Kidney (tissue), 14 donors: ENCODE measurements around the gene DCAKD. TPM values are rescaled to one million over a fixed set of nuclear protein-coding genes. Genes with fewer than 3 reads are reported as not detected.
A peak's percentile ranks its signal among the peaks of the same experiment; 100 is the strongest.
"Not testable (repeated sequence)": the region's sequence is repeated elsewhere in the genome, so short reads cannot be mapped to it uniquely, and the experiment has no call there.

Source experiments
- DNase-seq, 5 donors: peaks; one replicate each; pipeline ENCODE4 v3.0.0-alpha.2; 2013 to 2020
- FAIRE-seq: peaks from 2 replicates; lab custom pipeline; 2012; peaks lifted over from hg19 to GRCh38; lab: Jason Lieb, UNC
- H3K27ac ChIP-seq, 2 donors: one replicate each; pipeline ENCODE4 v1.7.0; 2013; ENCODE audit warnings: low read depth in 2 of 2, low read length in 2 of 2, inconsistent platforms in 1 of 2
- H3K27me3 ChIP-seq: one replicate; pipeline ENCODE4 v1.7.1; 2013; ENCODE audit warnings: low read length, inconsistent platforms; ENCODE audit not compliant: control insufficient read depth, insufficient read depth
- H3K36me3 ChIP-seq, 3 donors: one replicate each; pipeline versions ENCODE4 v1.7.0 to v1.7.1; 2013; ENCODE audit warnings: low read length in 3 of 3, control low read depth in 1 of 3, inconsistent platforms in 1 of 3; ENCODE audit not compliant: insufficient read depth in 3 of 3, control insufficient read depth in 2 of 3
- H3K4me1 ChIP-seq, 3 donors: one replicate each; pipeline versions ENCODE4 v1.7.0 to v1.7.1; 2013; ENCODE audit warnings: low read length in 3 of 3, inconsistent platforms in 1 of 3, low read depth in 1 of 3; ENCODE audit not compliant: control insufficient read depth in 2 of 3, insufficient read depth in 2 of 3
- H3K4me3 ChIP-seq, 3 donors: one replicate each; pipeline versions ENCODE4 v1.7.0 to v1.8.1; 2013; ENCODE audit warnings: low read length in 3 of 3, control low read depth in 1 of 3, inconsistent platforms in 1 of 3
- H3K9ac ChIP-seq, 3 donors: one replicate each; pipeline versions ENCODE4 v1.7.0 to v1.7.1; 2013; ENCODE audit warnings: low read length in 3 of 3, control low read depth in 1 of 3, inconsistent platforms in 1 of 3
- H3K9me3 ChIP-seq, 3 donors: one replicate each; pipeline versions ENCODE4 v1.7.0 to v1.7.1; 2013; ENCODE audit warnings: low read length in 3 of 3, control low read depth in 1 of 3, inconsistent platforms in 1 of 3; ENCODE audit not compliant: control insufficient read depth in 2 of 3, insufficient read depth in 1 of 3
- CTCF ChIP-seq: IDR thresholded peaks from 3 replicates; pipeline ENCODE4 v1.5.1; 2012; ENCODE audit warnings: mild to moderate bottlenecking, moderate library complexity, borderline replicate concordance; ENCODE audit not compliant: insufficient read depth; ENCODE audit errors: extremely low read depth
- intact Hi-C: fragments of 100-400 bp; cut with DNase I; formaldehyde crosslinking; loops from one replicate; pipeline ENCODE4 v1.11.1; 2022
- polyA plus RNA-seq: library from polyadenylated mRNA; stranded (reverse); fragments of 350-450 nt; fragmentation: Illumina TruSeq; extraction: RNeasy Lipid Tissue Mini Kit (QIAGEN cat#74804); gene quantifications from one replicate; pipeline ENCODE4 v1.2.3, GENCODE V29; 2014; ENCODE audit warnings: low read depth, low replicate concordance; ENCODE audit not compliant: insufficient read depth
- total RNA-seq: library from RNA; stranded (reverse); fragmentation: NEBNext Ultra II Directional; extraction: Animal tissue kit (Norgen Biotek cat#: 25700); gene quantifications from one replicate; pipeline ENCODE4 v1.2.1, GENCODE V29; 2021
- donor health status: control.
- donor health status: control.
- donor health status: control.
- donor health status: control.
- donor health status: control.
- donor health status: DM: yes; HTN: yes; CAD: no.
- donor health status: Normal renal cell carcinoma (clear cell type).

Gene DCAKD
- total and polyA plus RNA-seq, 2 donors from 2014 or later = 27.5 to 34.9 TPM

DNA sequence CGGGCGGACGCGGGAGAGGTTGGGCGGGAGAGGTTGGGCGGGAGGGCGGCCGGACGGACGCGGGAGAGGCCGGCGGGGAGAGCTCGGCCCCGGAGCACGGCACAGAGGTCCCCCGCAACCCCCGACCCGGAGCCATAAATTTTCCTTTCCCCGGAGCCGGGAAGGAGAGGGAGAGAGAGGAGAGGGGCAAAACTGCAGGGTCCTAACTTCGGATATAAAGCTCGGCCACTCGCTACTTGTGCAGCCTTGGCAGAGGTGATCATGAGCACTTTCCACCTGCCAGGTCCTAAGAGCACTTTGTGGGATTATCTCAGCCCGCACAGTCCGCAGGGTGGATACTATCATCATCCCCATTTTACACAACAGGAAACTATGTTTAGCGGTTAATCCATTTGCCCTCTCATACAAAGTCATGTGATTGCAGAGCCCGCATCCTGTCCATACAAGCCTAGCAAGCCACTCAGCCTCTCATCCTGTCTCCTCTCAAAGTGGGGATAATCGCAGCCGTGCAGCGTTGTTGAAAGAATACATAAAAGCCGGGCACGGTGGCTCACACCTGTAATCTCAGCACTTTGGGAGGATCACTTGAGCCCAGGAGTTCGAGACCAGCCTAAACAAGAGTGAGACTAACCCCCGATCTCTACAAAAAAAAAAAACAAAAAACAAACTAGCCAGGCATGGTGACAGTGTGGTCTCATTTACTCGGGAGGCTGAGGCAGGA lies 780 bp upstream of the DCAKD start:
- FAIRE-seq (no peak), DNase-seq (peak; percentile 43 to 88 (median 52))
- H3K4me1 ChIP-seq = peaks cover 0 to 6% (median 0%) of the 10 kb centered on the region in 3 donors
- H3K27me3 ChIP-seq = no peaks in the 10 kb centered on the region
- TF ChIP-seq CTCF = no peak
- no peaks in the 10 kb centered on the region for H3K36me3 ChIP-seq
- peak overlapping the region; percentile 68 to 78 (median 69) for H3K4me3 ChIP-seq
- intact Hi-C loops = no loop called here
- H3K27ac ChIP-seq = peak overlapping the region; percentile 26 to 79
- H3K9me3 ChIP-seq = no peaks in the 10 kb centered on the region
- H3K9ac ChIP-seq = peak overlapping the region; percentile 50 to 59 (median 58)

GRCh38 chr17:45051720-45052051 lies 254 bp upstream of the DCAKD start:
- H3K36me3 ChIP-seq, FAIRE-seq, DNase-seq, H3K27me3 ChIP-seq, H3K9me3 ChIP-seq, intact Hi-C loops, H3K4me3 ChIP-seq, H3K9ac ChIP-seq, H3K27ac ChIP-seq, H3K4me1 ChIP-seq: not testable (repeated sequence)

GRCh38 chr17:45050481-45051059 lies 862 bp downstream of the DCAKD start:
- Histone ChIP-seq H3K4me3 (peak overlapping the region; percentile 83 to 99 (median 95)), H3K9ac (peak overlapping the region; percentile 89 to 94 (median 93)), H3K4me1 (peaks cover 0 to 6% (median 5%) of the 10 kb centered on the region in 3 donors), H3K9me3 (no peaks in the 10 kb centered on the region), H3K36me3 (no peaks in the 10 kb centered on the region), H3K27me3 (no peaks in the 10 kb centered on the region), H3K27ac (peak overlapping the region; percentile 85 to 94)
- no peak for FAIRE-seq
- peak in 3 of 5 donors; percentile 30 to 59 (median 50) for DNase-seq
- intact Hi-C loops = no loop called here
- no peak for TF ChIP-seq CTCF

DNA sequence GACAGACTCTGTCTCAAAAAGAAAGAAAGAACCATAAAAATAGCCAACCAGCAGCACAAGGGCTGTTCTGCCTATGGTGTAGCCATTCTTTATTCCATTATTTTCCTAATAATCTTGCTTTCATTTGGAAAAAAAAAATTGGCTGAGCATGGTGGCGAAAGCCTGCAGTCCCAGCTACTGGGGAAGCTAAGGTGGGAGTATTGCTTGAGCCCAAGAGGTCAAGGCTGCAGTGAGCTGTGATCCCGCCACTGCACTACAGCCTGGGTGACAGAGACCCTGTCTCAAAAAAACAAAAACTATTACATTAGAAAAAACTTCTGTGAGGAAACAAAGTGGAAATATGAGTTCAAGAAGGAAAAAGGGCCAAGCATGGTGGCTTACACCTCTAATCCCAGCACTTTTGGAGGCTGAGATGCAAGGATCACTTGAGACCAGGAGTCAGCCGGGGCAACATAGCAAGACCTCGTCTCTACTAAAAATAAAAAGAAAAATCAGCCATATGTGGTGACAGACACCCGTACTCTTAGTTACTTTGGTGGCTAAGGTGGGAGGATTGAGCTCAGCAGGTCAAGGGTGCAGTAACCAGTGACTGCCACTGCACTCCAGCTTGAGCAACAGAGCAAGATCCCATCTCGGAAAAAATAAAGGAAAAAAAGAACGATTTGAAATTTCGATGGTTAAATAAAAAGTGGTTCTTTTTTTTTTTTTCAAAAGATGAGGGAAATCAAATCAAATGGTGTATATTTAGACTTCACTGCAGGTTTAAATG lies 2.5 kb downstream of the DCAKD start:
- no peak overlapping the region for H3K9ac ChIP-seq
- FAIRE-seq = no peak
- TF ChIP-seq CTCF = peak; percentile 6
- no peaks in the 10 kb centered on the region for H3K36me3 ChIP-seq
- intact Hi-C loops = no loop called here
- no peaks in the 10 kb centered on the region for H3K9me3 ChIP-seq
- H3K4me3 ChIP-seq = no peak overlapping the region
- no peak overlapping the region for H3K27ac ChIP-seq
- peaks cover 0 to 8% (median 5%) of the 10 kb centered on the region in 3 donors for H3K4me1 ChIP-seq
- no peaks in the 10 kb centered on the region for H3K27me3 ChIP-seq
- no peak for DNase-seq
